SK-N-SH (cell line): ENCODE results near the gene TTC7B. TPM values are rescaled to one million over a fixed set of nuclear protein-coding genes. Genes with fewer than 3 reads are reported as not detected.

Source experiments
- CTCF ChIA-PET: fragments of 300-600, 350-600 bp; formaldehyde crosslinking; extraction: SDS; loops from one replicate; lab custom pipeline; 2021; lab: Yijun Ruan, JAX
- POLR2A ChIA-PET: fragments of 350-600 bp; sonication (Branson Sonifier 250); formaldehyde crosslinking; extraction: SDS; loops from one replicate; lab custom pipeline; 2020; ENCODE audit warnings: antibody characterized with exemption, inconsistent platforms; lab: Yijun Ruan, JAX
- DNase-seq: peaks from one replicate; pipeline ENCODE4 v3.0.0; 2012
- H2AFZ ChIP-seq: fragments of 200-600 bp; sonication (generic); 2 replicates; pipeline ENCODE4 v1.8.1; 2016; ENCODE audit warnings: antibody characterized with exemption, mild to moderate bottlenecking, low read depth
- H3F3A ChIP-seq: fragments of 200-600 bp; sonication (generic); replicated peaks from 2 replicates; pipeline ENCODE3; 2016; ENCODE audit warnings: antibody characterized with exemption, mild to moderate bottlenecking; ENCODE audit not compliant: insufficient read depth
- H3K27ac ChIP-seq, 2 experiments: fragments of 200-500 bp in 1 of 2; fragments of 200-600 bp in 1 of 2; sonication (Bioruptor generic) in 1 of 2; sonication (generic), shearing (Covaris generic) in 1 of 2; 2 replicates each; pipeline versions ENCODE4 v1.5.1 to v1.6.1; 2014 to 2016; ENCODE audit warnings: low read depth in 2 of 2, inconsistent platforms in 1 of 2, low read length in 1 of 2, mild to moderate bottlenecking in 1 of 2, mixed read lengths in 1 of 2
- H3K27me3 ChIP-seq: fragments of 200-600 bp; sonication (generic), shearing (Covaris generic); 2 replicates; pipeline ENCODE4 v1.6.1; 2016; ENCODE audit warnings: mixed run types; ENCODE audit not compliant: insufficient read depth
- H3K36me3 ChIP-seq, 2 experiments: fragments of 200-500 bp in 1 of 2; fragments of 200-600 bp in 1 of 2; sonication (Bioruptor generic) in 1 of 2; sonication (generic) in 1 of 2; replicated peaks in 1 of 2; 2 replicates each; pipeline versions ENCODE3 to v1.5.1; 2014 to 2016; ENCODE audit warnings: low read length in 1 of 2, mild to moderate bottlenecking in 1 of 2; ENCODE audit not compliant: insufficient read depth in 2 of 2, control insufficient read depth in 1 of 2
- H3K4me1 ChIP-seq, 2 experiments: fragments of 200-500 bp in 1 of 2; fragments of 200-600 bp in 1 of 2; sonication (Bioruptor generic) in 1 of 2; sonication (generic), shearing (Covaris generic) in 1 of 2; 2 replicates each; pipeline versions ENCODE4 v1.5.1 to v1.6.1; 2014 to 2016; ENCODE audit warnings: low read depth in 1 of 2, low read length in 1 of 2, mixed run types in 1 of 2; ENCODE audit not compliant: insufficient read depth in 2 of 2, control insufficient read depth in 1 of 2
- H3K4me2 ChIP-seq: fragments of 200-600 bp; sonication (generic), shearing (Covaris generic); 2 replicates; pipeline ENCODE4 v1.6.1; 2017; ENCODE audit warnings: mixed run types
- H3K4me3 ChIP-seq, 2 experiments: fragments of 200-500 bp in 1 of 2; fragments of 200-600 bp in 1 of 2; sonication (Bioruptor generic) in 1 of 2; sonication (generic), shearing (Covaris generic) in 1 of 2; 2 replicates each; pipeline versions ENCODE4 v1.5.1 to v1.8.1; 2014 to 2016; ENCODE audit warnings: low read depth in 2 of 2, inconsistent platforms in 1 of 2, low read length in 1 of 2, mild to moderate bottlenecking in 1 of 2, mixed read lengths in 1 of 2, moderate library complexity in 1 of 2
- H3K79me2 ChIP-seq: fragments of 200-600 bp; sonication (generic); 2 replicates; pipeline ENCODE4 v1.8.1; 2017; ENCODE audit warnings: mild to moderate bottlenecking; ENCODE audit not compliant: insufficient read depth
- H3K9ac ChIP-seq: fragments of 200-600 bp; sonication (generic); 2 replicates; pipeline ENCODE4 v1.6.1; 2017; ENCODE audit warnings: mixed run types
- H3K9me2 ChIP-seq: fragments of 200-600 bp; sonication (generic); 2 replicates; pipeline ENCODE4 v1.6.1; 2017; ENCODE audit warnings: mixed run types
- H3K9me3 ChIP-seq: fragments of 200-600 bp; sonication (generic); 2 replicates; pipeline ENCODE4 v1.6.1; 2017; ENCODE audit warnings: mixed run types, mild to moderate bottlenecking, moderate library complexity
- H4K20me1 ChIP-seq: fragments of 200-600 bp; sonication (generic); 2 replicates; pipeline ENCODE4 v1.6.1; 2017; ENCODE audit warnings: mild to moderate bottlenecking, mixed run types; ENCODE audit not compliant: insufficient read depth
- ELF1 ChIP-seq: IDR thresholded peaks from 2 replicates; pipeline ENCODE4 v1.4.0; 2012
- EP300 ChIP-seq, 2 experiments: IDR thresholded peaks; 2 replicates each; pipeline versions ENCODE4 v1.4.0 to v1.6.1; 2012; ENCODE audit warnings: borderline replicate concordance in 1 of 2, low read depth in 1 of 2, low read length in 1 of 2
- FOSL2 ChIP-seq: IDR thresholded peaks from 2 replicates; pipeline ENCODE4 v1.4.0; 2012; ENCODE audit warnings: low read depth, mild to moderate bottlenecking, moderate library complexity, borderline replicate concordance
- FOXJ3 ChIP-seq: sonication (generic); formaldehyde crosslinking; IDR thresholded peaks from 2 replicates; pipeline ENCODE4 v1.5.1; 2020; ENCODE audit warnings: mild to moderate bottlenecking, missing genetic modification reagents
- JUND ChIP-seq: IDR thresholded peaks from 2 replicates; pipeline ENCODE4 v1.4.0; 2012
- NFIC ChIP-seq: IDR thresholded peaks from 2 replicates; pipeline ENCODE4 v1.4.0; 2012; ENCODE audit warnings: borderline replicate concordance
- RCOR1 ChIP-seq: fragments of 150-350 bp; IDR thresholded peaks from 2 replicates; pipeline ENCODE4 v1.6.1; 2017; ENCODE audit warnings: antibody characterized with exemption, low read length
- YY1 ChIP-seq: IDR thresholded peaks from 2 replicates; pipeline ENCODE4 v1.4.0; 2012; ENCODE audit warnings: low read depth, mild to moderate bottlenecking
- WGBS: methylation state at CpG from one replicate; pipeline ENCODE4 v1.1.6; 2017; ENCODE audit warnings: low lambda C conversion rate; 5-methylcytosine and 5-hydroxymethylcytosine counted together
- polyA plus RNA-seq, 3 experiments: library from polyadenylated mRNA; depleted of rRNA; stranded (reverse); fragments of >200 nt; gene quantifications; 2 replicates each; pipeline ENCODE4 v1.2.3, GENCODE V29; 2012
- TF ChIP-seq, protein P1 (sequence below): IDR thresholded peaks from 2 replicates; pipeline ENCODE4 v1.4.0; 2012; ENCODE audit warnings: low read depth, borderline replicate concordance
- TF ChIP-seq, protein P2 (sequence below): fragments of 150-350 bp; IDR thresholded peaks from 2 replicates; pipeline ENCODE4 v1.6.1; 2017; ENCODE audit warnings: antibody characterized with exemption, low read length, low read depth, borderline replicate concordance
- TF ChIP-seq, protein P3 (sequence below): fragments of 200-600 bp; sonication (generic); IDR thresholded peaks from 2 replicates; pipeline ENCODE4 v1.6.1; 2017; ENCODE audit warnings: antibody characterized with exemption, mild to moderate bottlenecking, moderate library complexity

The TTC7B gene
- polyA plus RNA-seq, 1 of the 3 experiments (the other 2 are of a cell fraction): 43.1 TPM

DNA sequence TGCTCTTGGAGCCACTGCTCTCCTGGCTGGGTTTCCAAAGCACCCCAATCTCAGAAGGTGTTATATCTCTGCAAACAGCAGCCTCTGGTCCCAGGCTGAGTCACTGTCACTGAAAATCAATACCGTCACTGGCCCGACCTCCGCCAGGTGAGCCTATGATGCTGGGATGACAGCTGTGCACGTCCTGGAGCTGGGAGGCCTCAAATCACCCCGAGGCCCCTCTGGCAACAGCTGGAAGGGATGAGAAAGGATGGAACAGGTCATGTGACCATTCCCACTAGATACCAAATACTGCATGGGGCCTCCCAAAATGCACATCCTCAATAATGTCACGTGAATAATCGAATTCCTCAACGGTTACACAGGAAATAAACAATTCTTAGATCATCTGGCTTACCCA, 190.8 kb downstream of the TTC7B start:
- no peak overlapping the region for H2AFZ ChIP-seq
- H3K79me2 ChIP-seq: no peaks in the 10 kb centered on the region
- H3K27ac ChIP-seq: no peak overlapping the region
- H3K9me3 ChIP-seq: no peaks in the 10 kb centered on the region
- H4K20me1 ChIP-seq: no peaks in the 10 kb centered on the region
- no peak for DNase-seq
- ChIA-PET POLR2A (no interaction called here), CTCF (interaction anchor here (0.9 kb wide), 1 partner anchor 11 kb away, joined by 3 read pairs; no protein-coding TSS in a partner anchor)
- H3K27me3 ChIP-seq: no peaks in the 10 kb centered on the region
- H3K36me3 ChIP-seq: no peaks in the 10 kb centered on the region
- no peak overlapping the region for H3K4me3 ChIP-seq
- no peaks in the 10 kb centered on the region for H3K9me2 ChIP-seq
- TF ChIP-seq, protein P1, sequence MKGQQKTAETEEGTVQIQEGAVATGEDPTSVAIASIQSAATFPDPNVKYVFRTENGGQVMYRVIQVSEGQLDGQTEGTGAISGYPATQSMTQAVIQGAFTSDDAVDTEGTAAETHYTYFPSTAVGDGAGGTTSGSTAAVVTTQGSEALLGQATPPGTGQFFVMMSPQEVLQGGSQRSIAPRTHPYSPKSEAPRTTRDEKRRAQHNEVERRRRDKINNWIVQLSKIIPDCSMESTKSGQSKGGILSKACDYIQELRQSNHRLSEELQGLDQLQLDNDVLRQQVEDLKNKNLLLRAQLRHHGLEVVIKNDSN: peak; percentile 55; the same call in 1 of the 2 replicates
- no peak for TF ChIP-seq JUND
- no peak for TF ChIP-seq EP300 (IDR thresholded peaks at IDR 0.05; ENCODE audit: borderline replicate concordance in 1 of 2, low read depth in 1 of 2, low read length in 1 of 2)
- no peak overlapping the region for H3K4me2 ChIP-seq
- H3K4me1 ChIP-seq: peaks cover 7 to 26% of the 10 kb centered on the region in 2 experiments
- 79% methylated on average over 3 of the region's 8 CpGs for WGBS
- peaks cover 6% of the 10 kb centered on the region for H3F3A ChIP-seq
- no peak overlapping the region for H3K9ac ChIP-seq

DNA sequence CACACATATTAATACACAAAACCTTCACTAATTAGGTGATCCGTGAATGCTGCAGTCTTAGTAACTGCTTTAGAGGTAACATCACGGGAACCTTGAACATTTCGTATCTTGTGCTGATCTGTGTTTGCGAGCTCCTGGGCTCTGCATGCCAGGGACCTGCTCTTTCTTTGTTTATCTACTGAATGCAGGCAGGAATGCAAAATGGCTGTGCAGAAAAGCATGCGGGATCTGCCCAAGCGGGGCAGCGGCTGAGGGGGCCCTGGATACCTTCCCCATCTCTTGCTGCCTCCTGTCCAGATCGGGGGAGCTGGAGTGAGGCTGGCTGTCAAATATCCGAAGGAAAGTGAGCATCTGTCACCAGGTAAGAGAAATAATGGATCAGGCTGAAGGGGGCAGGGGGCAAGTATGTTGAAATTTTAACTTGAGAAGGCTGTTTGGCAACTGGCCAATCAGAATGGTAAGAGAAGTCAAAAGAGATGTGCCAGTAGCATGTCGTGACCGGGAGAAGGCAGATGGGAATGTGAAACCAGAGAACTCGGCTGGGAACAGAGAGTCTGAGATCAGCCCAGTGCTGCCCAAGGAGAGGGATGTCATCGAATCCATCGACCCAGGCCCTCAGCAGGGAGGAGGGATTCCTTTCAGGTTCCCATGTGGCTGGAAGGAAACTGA, 191.4 kb downstream of the TTC7B start:
- H2AFZ ChIP-seq: no peak overlapping the region
- no peaks in the 10 kb centered on the region for H3K9me2 ChIP-seq
- H3K9ac ChIP-seq: no peak overlapping the region
- CTCF ChIA-PET: interaction anchor here (0.9 kb wide), 1 partner anchor 11 kb away, joined by 3 read pairs; no protein-coding TSS in a partner anchor
- H3K27me3 ChIP-seq: no peaks in the 10 kb centered on the region
- WGBS: 76% methylated on average over 13 of the region's 14 CpGs
- no peaks in the 10 kb centered on the region for H3K9me3 ChIP-seq
- TF ChIP-seq, protein P2, sequence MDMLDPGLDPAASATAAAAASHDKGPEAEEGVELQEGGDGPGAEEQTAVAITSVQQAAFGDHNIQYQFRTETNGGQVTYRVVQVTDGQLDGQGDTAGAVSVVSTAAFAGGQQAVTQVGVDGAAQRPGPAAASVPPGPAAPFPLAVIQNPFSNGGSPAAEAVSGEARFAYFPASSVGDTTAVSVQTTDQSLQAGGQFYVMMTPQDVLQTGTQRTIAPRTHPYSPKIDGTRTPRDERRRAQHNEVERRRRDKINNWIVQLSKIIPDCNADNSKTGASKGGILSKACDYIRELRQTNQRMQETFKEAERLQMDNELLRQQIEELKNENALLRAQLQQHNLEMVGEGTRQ: no peak
- no peak for TF ChIP-seq ELF1
- no peak for TF ChIP-seq RCOR1
- TF ChIP-seq, protein P3, sequence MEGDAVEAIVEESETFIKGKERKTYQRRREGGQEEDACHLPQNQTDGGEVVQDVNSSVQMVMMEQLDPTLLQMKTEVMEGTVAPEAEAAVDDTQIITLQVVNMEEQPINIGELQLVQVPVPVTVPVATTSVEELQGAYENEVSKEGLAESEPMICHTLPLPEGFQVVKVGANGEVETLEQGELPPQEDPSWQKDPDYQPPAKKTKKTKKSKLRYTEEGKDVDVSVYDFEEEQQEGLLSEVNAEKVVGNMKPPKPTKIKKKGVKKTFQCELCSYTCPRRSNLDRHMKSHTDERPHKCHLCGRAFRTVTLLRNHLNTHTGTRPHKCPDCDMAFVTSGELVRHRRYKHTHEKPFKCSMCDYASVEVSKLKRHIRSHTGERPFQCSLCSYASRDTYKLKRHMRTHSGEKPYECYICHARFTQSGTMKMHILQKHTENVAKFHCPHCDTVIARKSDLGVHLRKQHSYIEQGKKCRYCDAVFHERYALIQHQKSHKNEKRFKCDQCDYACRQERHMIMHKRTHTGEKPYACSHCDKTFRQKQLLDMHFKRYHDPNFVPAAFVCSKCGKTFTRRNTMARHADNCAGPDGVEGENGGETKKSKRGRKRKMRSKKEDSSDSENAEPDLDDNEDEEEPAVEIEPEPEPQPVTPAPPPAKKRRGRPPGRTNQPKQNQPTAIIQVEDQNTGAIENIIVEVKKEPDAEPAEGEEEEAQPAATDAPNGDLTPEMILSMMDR: no peak
- TF ChIP-seq YY1: no peak
- no peak for TF ChIP-seq FOSL2
- no peak for TF ChIP-seq FOXJ3
- TF ChIP-seq NFIC: peak; percentile 20; the same call in 1 of the 2 replicates
- no peak for TF ChIP-seq EP300 (IDR thresholded peaks at IDR 0.05; ENCODE audit: borderline replicate concordance in 1 of 2, low read depth in 1 of 2, low read length in 1 of 2)
- POLR2A ChIA-PET: no interaction called here
- no peaks in the 10 kb centered on the region for H3K79me2 ChIP-seq
- H3F3A ChIP-seq: peaks cover 6% of the 10 kb centered on the region
- no peaks in the 10 kb centered on the region for H3K36me3 ChIP-seq
- H3K4me3 ChIP-seq: no peak overlapping the region
- H3K27ac ChIP-seq: peak overlapping the region; percentile 14 to 30; a peak in 1 of 4 replicates
- H4K20me1 ChIP-seq: no peaks in the 10 kb centered on the region
- DNase-seq: no peak
- peak overlapping the region; percentile 41; the same call in 1 of the 2 replicates for H3K4me2 ChIP-seq
- peaks cover 7 to 26% of the 10 kb centered on the region in 2 experiments for H3K4me1 ChIP-seq
